Stomach smooth muscle (tissue), 2 donors: Measurements from ENCODE around the gene PIAS2.

Experiments used
- H3K27ac ChIP-seq: one replicate; pipeline ENCODE4 v1.7.0; 2013; ENCODE audit warnings: mild to moderate bottlenecking, low read length, inconsistent platforms
- H3K27me3 ChIP-seq, 2 donors: one replicate each; pipeline ENCODE4 v1.7.0; 2013; ENCODE audit warnings: low read length in 2 of 2; ENCODE audit not compliant: insufficient read depth in 2 of 2, control insufficient read depth in 1 of 2
- H3K36me3 ChIP-seq, 2 donors: one replicate each; pipeline ENCODE4 v1.7.0; 2013; ENCODE audit warnings: low read length in 2 of 2; ENCODE audit not compliant: control insufficient read depth in 2 of 2, insufficient read depth in 2 of 2
- H3K4me1 ChIP-seq: one replicate; pipeline ENCODE4 v1.7.0; 2013; ENCODE audit warnings: low read length; ENCODE audit not compliant: control insufficient read depth, insufficient read depth
- H3K4me3 ChIP-seq, 2 donors: one replicate each; pipeline ENCODE4 v1.7.0; 2013; ENCODE audit warnings: low read length in 2 of 2
- H3K9ac ChIP-seq, 2 donors: one replicate each; pipeline ENCODE4 v1.7.0; 2013; ENCODE audit warnings: low read length in 2 of 2, mild to moderate bottlenecking in 1 of 2
- H3K9me3 ChIP-seq, 2 donors: one replicate each; pipeline ENCODE4 v1.7.0; 2013; ENCODE audit warnings: low read length in 2 of 2; ENCODE audit not compliant: control insufficient read depth in 2 of 2
- donor health status: healthy.
- donor health status: Pancreatic carcinoma.

PIAS2 gene

DNA sequence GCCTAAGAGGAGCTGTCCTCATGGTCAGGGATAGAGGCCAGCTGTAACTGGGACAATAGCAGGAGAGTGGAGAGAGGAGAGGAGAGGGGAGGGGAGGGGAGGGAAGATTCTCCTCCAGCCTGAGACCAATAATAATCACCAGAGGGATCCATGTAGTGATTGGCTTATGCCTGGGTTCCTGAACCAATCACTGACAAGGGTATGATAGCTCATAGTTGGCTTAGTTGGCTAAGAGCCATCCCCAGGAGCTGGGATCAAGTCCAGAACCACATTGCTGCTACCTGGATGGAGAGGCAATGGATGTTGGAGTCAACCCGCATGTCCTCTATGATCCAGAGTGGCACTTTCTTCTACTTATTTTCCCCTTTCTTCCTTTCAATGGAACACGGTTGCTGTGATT, 152.7 kb downstream of the PIAS2 start:
- no peak overlapping the region for H3K27ac ChIP-seq
- H3K9ac ChIP-seq, result no peak overlapping the region
- no peaks in the 10 kb centered on the region for H3K4me1 ChIP-seq
- peaks cover 7 to 11% of the 10 kb centered on the region in 2 donors for H3K27me3 ChIP-seq
- no peak overlapping the region for H3K4me3 ChIP-seq
- no peaks in the 10 kb centered on the region for H3K9me3 ChIP-seq
- no peaks in the 10 kb centered on the region for H3K36me3 ChIP-seq

DNA sequence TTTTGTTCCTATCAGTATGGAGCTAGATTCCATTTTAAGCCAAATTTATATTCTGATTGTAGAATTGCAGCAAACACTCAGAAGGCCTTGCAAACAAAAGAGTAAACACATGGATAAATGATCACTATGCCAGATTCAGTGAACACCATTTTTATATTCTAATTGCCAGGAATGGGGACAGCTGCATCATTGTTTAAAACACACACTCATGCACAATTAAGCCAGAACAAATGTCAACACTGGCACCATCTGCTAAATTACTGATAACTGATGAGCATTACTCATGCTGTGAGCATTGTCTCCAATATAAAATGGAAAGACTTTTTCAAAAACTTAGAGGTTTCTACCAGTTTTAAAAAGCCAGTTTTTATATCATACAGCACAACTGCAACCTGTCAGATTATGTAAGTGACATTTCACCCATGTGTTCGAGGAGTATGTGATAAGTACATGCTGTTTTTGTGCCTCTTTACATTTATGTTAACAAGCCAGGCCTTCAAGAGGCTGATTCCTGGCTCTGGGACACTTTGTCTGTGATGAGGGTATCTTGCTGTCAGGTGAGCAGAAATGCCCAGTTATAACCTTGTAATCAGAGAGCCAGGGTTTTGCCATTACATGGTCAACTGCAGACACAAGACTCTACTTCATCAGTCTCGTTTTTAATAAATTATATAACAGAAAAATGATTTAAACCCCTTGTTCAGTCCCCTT, 156.1 kb downstream of the PIAS2 start:
- no peaks in the 10 kb centered on the region for H3K36me3 ChIP-seq
- peaks cover 16% of the 10 kb centered on the region for H3K4me1 ChIP-seq
- peaks cover 21 to 30% of the 10 kb centered on the region in 2 donors for H3K27me3 ChIP-seq
- H3K9ac ChIP-seq, result no peak overlapping the region
- no peak overlapping the region for H3K27ac ChIP-seq
- no peak overlapping the region for H3K4me3 ChIP-seq
- no peaks in the 10 kb centered on the region for H3K9me3 ChIP-seq

GRCh38 chr18:46759890-46760289, 157.4 kb downstream of the PIAS2 start:
- no peaks in the 10 kb centered on the region for H3K36me3 ChIP-seq
- H3K4me3 ChIP-seq, result no peak overlapping the region
- peaks cover 18% of the 10 kb centered on the region for H3K4me1 ChIP-seq
- H3K27me3 ChIP-seq, result peaks cover 26 to 36% of the 10 kb centered on the region in 2 donors
- no peak overlapping the region for H3K27ac ChIP-seq
- H3K9ac ChIP-seq, result no peak overlapping the region
- no peaks in the 10 kb centered on the region for H3K9me3 ChIP-seq

GRCh38 chr18:46756559-46757201, 160.6 kb downstream of the PIAS2 start, which contains the start of gene ST8SIA5:
Gene ST8SIA5 (minus strand): TSS chr18:46757053. CDS start chr18:46756508, 545 bp downstream.
- Histone ChIP-seq H3K27me3 (peaks cover 24 to 37% of the 10 kb centered on the region in 2 donors), H3K4me1 (peaks cover 18% of the 10 kb centered on the region), H3K27ac (no peak within 1 kb of the TSS), H3K9ac (no peak within 1 kb of the TSS), H3K36me3 (no peaks in the 10 kb centered on the region), H3K9me3 (no peaks in the 10 kb centered on the region), H3K4me3 (peak within 1 kb of the TSS in 1 of 2 donors; percentile 54)

DNA sequence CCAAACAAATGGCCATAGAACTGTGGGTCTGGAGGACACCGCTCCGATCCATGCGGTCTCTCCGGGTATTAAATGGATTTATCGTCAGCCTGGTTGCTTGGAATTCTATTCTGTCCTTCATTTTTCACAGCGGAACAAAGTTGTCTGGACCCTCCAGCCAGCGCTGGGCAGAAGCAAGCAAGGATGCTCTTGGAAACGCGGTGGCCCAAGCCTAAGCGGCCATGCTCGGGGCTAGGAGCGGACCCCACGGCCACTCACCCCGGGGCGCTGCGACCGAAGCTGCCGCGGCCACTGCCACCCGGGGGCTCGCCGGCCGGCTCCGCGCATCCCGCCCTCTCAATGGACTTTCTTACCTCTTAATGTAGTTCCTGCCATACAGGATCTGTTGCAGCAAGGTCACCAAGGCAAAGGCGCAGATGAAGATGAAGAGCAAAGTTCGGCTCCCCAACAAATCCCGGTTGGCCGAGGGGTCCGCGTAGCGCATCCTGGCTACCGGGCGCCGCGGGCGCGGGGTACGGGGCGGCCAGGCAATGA, 161.2 kb downstream of the PIAS2 start:
- Histone ChIP-seq H3K27ac (no peak overlapping the region), H3K36me3 (no peaks in the 10 kb centered on the region), H3K4me3 (peak overlapping the region in 1 of 2 donors; percentile 54), H3K4me1 (peaks cover 18% of the 10 kb centered on the region), H3K9ac (no peak overlapping the region), H3K9me3 (no peaks in the 10 kb centered on the region), H3K27me3 (peaks cover 24 to 37% of the 10 kb centered on the region in 2 donors)

- Histone ChIP-seq H3K27me3 (peaks cover 21 to 37% of the 10 kb centered on the region in 2 donors), H3K4me1 (peaks cover 18% of the 10 kb centered on the region), H3K9me3 (no peaks in the 10 kb centered on the region), H3K36me3 (no peaks in the 10 kb centered on the region), H3K4me3 (no peak overlapping the region), H3K27ac (no peak overlapping the region), H3K9ac (no peak overlapping the region)
Measured at GRCh38 chr18:46755315-46756024, 161.8 kb downstream of the PIAS2 start.

- Histone ChIP-seq H3K9me3 (no peaks in the 10 kb centered on the region), H3K36me3 (no peaks in the 10 kb centered on the region), H3K27me3 (peaks cover 16 to 32% of the 10 kb centered on the region in 2 donors), H3K27ac (no peak overlapping the region), H3K9ac (no peak overlapping the region), H3K4me3 (no peak overlapping the region), H3K4me1 (peaks cover 18% of the 10 kb centered on the region)
Measured at GRCh38 chr18:46754661-46755292, 162.5 kb downstream of the PIAS2 start.

GRCh38 chr18:46754188-46754587, 163.1 kb downstream of the PIAS2 start:
- no peaks in the 10 kb centered on the region for H3K9me3 ChIP-seq
- H3K27me3 ChIP-seq, result peaks cover 15 to 31% of the 10 kb centered on the region in 2 donors

More at GRCh38 chr18:46754188-46754587, 163.1 kb downstream of the PIAS2 start:
- Histone ChIP-seq H3K36me3 (no peaks in the 10 kb centered on the region), H3K4me3 (no peak overlapping the region), H3K9ac (no peak overlapping the region), H3K4me1 (peaks cover 18% of the 10 kb centered on the region), H3K27ac (no peak overlapping the region)
